ENCODE data around the gene EPHA3. TPM values are rescaled to one million over a fixed set of nuclear protein-coding genes. Genes with fewer than 3 reads are reported as not detected.

EPHA3 gene
- total and polyA plus RNA-seq, 5 donors from 2014 or later, result not detected

DNA sequence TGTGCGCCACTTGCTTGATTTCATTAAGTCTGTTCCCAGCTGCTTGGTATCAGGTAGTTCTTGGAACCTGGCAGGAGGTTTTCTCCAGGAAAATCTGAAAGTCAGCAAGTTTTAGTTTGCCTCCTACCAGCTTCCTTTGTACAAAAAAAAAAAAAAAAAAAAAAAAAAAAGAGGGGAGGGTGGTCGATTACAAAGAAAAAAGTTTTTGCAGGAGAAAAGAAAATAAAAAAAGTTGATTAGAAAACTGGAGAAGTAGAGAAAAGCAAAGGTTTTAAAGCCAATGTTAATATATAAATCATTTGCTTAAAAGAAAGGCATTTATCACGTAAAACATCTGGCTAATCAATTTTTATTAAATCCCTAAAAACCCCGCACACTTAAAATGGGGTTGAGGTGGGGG, 5.9 kb downstream of the EPHA3 start:
- no peaks in the 10 kb centered on the region for H3K27me3 ChIP-seq (ENCODE audit: control insufficient read depth, insufficient read depth, low read length)
- H3K9me3 Mint-ChIP-seq, result peaks cover 0 to 2% (median 0%) of the 10 kb centered on the region in 7 donors
- ATAC-seq (ENCODE audit: low read depth in 2 of 2), result no peak

DNA sequence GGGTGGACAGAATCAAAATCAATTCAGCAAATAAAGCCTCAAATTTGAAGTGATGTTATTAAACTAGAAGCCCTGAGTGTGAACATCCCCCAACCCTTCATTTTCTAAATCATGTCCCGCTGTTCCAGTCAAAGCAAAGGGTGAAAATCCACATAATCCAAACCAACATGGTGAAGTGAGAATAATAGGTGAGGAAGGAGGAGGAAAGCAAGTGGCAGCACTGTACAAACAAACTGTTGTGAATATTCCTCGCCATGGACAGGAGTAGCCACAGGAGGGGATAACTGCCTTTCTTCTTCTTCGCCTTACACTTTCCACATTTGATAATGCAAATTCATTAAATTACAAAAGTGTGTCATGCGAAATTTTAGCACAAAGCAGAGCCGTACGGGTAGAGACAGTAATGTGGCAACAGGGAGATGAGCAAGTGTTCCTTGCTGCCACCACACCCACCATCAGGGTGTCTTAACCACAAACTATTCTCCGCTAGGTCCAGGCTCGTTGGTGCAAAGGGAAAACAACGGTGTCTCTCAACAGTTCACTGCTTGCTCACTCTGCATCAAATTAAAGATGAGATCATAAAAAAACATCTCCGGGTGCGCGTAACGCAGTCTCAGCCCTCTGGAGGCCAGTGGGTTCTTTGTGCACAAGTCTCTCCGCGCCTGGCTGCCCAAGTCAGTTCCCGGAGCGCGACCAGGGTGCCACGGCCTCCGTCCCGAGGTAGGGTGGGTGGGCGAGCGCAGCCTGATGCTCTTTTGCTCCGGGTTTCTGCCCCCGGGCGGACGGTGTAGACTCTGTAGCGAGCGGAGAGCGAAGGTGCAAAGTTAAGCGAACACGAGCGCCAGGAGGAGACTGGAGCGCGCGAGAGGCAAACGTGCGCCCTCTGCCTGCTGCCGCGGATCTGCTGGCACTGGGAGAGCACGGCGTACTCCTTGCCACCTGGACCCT, 6.7 kb downstream of the EPHA3 start:
- ATAC-seq (ENCODE audit: low read depth in 2 of 2) (no peak), DNase-seq (peak in 1 of 3 donors; percentile 13)
- Mint-ChIP-seq H3K4me3 (no peak overlapping the region), H3K9me3 (peaks cover 0 to 2% (median 0%) of the 10 kb centered on the region in 7 donors), H3K4me1 (no peaks in the 10 kb centered on the region), H3K36me3 (no peaks in the 10 kb centered on the region), H3K27ac (no peak overlapping the region), H3K27me3 (peaks cover 4% of the 10 kb centered on the region)
- H3K9me3 ChIP-seq (ENCODE audit: control insufficient read depth in 2 of 2, low read length in 2 of 2), result peaks cover 0 to 1% of the 10 kb centered on the region in 2 experiments
- no peaks in the 10 kb centered on the region for H3K36me3 ChIP-seq (ENCODE audit: control insufficient read depth, insufficient read depth, low read length)
- no peaks in the 10 kb centered on the region for H3K4me1 ChIP-seq (ENCODE audit: control insufficient read depth, insufficient read depth, low read length, poor library complexity, severe bottlenecking)
- no peak overlapping the region for H3K4me3 ChIP-seq (ENCODE audit: low read depth, low read length)
- no peak overlapping the region for H3K27ac ChIP-seq (ENCODE audit: insufficient read depth, low read length, poor library complexity, severe bottlenecking)
- no peaks in the 10 kb centered on the region for H3K27me3 ChIP-seq (ENCODE audit: control insufficient read depth, insufficient read depth, low read length)

More for the DNA sequence above, 5.9 kb downstream of the EPHA3 start:
- Histone ChIP-seq H3K9me3 (ENCODE audit: control insufficient read depth in 2 of 2, low read length in 2 of 2) (no peaks in the 10 kb centered on the region), H3K36me3 (ENCODE audit: control insufficient read depth, insufficient read depth, low read length) (no peaks in the 10 kb centered on the region), H3K27ac (ENCODE audit: insufficient read depth, low read length, poor library complexity, severe bottlenecking) (no peak overlapping the region), H3K4me3 (ENCODE audit: low read depth, low read length) (no peak overlapping the region), H3K4me1 (ENCODE audit: control insufficient read depth, insufficient read depth, low read length, poor library complexity, severe bottlenecking) (no peaks in the 10 kb centered on the region)
- no peak for DNase-seq
- Mint-ChIP-seq H3K27me3 (peaks cover 4% of the 10 kb centered on the region), H3K36me3 (no peaks in the 10 kb centered on the region), H3K27ac (no peak overlapping the region), H3K4me3 (no peak overlapping the region), H3K4me1 (no peaks in the 10 kb centered on the region)

DNA sequence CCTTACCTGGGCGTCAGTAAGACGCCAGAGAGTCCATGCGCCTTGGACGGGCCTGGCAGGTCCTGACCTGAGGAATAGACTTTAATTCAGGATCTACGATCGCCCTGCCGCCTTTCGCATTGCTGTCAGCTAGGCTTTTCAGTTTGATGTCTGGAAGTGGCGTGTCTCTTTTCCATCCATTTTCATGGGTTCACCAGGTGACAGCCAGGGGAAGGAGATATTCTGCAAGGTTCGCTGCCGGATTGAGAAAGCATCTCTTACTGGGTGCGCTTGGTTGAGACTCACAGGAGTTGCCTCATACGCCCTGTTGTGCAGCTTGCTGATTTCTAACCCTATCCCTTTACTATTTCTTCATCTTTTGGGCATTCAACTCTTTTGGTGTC, 7.4 kb downstream of the EPHA3 start:
- H3K27ac ChIP-seq (ENCODE audit: insufficient read depth, low read length, poor library complexity, severe bottlenecking), result no peak overlapping the region
- Mint-ChIP-seq H3K4me3 (no peak overlapping the region), H3K27ac (no peak overlapping the region), H3K9me3 (peaks cover 0 to 2% (median 0%) of the 10 kb centered on the region in 7 donors), H3K27me3 (peaks cover 4% of the 10 kb centered on the region), H3K4me1 (no peaks in the 10 kb centered on the region), H3K36me3 (no peaks in the 10 kb centered on the region)
- no peaks in the 10 kb centered on the region for H3K4me1 ChIP-seq (ENCODE audit: control insufficient read depth, insufficient read depth, low read length, poor library complexity, severe bottlenecking)
- no peaks in the 10 kb centered on the region for H3K36me3 ChIP-seq (ENCODE audit: control insufficient read depth, insufficient read depth, low read length)
- DNase-seq (no peak), ATAC-seq (ENCODE audit: low read depth in 2 of 2) (no peak)
- peaks cover 0 to 1% of the 10 kb centered on the region in 2 experiments for H3K9me3 ChIP-seq (ENCODE audit: control insufficient read depth in 2 of 2, low read length in 2 of 2)
- no peaks in the 10 kb centered on the region for H3K27me3 ChIP-seq (ENCODE audit: control insufficient read depth, insufficient read depth, low read length)
- no peak overlapping the region for H3K4me3 ChIP-seq (ENCODE audit: low read depth, low read length)

DNA sequence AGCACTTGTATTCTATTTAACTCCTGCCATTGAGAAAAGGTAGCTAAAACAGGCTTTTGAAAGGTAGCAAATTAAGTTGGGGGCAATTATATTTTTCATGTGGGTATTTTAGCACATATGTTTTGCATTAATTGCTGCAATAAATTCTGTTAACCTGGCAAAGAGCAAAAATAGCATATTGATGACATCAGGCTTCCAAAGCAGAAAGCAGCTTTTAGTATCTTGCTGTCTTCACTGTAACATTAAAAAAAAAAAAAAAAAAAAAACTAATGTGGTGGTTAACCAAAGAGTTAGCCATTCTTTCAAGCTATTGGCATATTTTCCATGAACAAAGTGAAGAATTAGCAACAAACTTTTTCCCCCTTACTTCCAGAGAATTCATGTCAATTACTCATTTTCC, 9.1 kb downstream of the EPHA3 start:
- no peaks in the 10 kb centered on the region for H3K36me3 Mint-ChIP-seq
- H3K27me3 Mint-ChIP-seq, result peaks cover 4% of the 10 kb centered on the region
- ATAC-seq (ENCODE audit: low read depth in 2 of 2) (no peak), DNase-seq (no peak)
- Histone ChIP-seq H3K9me3 (ENCODE audit: control insufficient read depth in 2 of 2, low read length in 2 of 2) (peaks cover 0 to 1% of the 10 kb centered on the region in 2 experiments), H3K4me3 (ENCODE audit: low read depth, low read length) (no peak overlapping the region), H3K27me3 (ENCODE audit: control insufficient read depth, insufficient read depth, low read length) (no peaks in the 10 kb centered on the region), H3K27ac (ENCODE audit: insufficient read depth, low read length, poor library complexity, severe bottlenecking) (no peak overlapping the region), H3K4me1 (ENCODE audit: control insufficient read depth, insufficient read depth, low read length, poor library complexity, severe bottlenecking) (no peaks in the 10 kb centered on the region), H3K36me3 (ENCODE audit: control insufficient read depth, insufficient read depth, low read length) (no peaks in the 10 kb centered on the region)
- no peak overlapping the region for H3K4me3 Mint-ChIP-seq
- no peak overlapping the region for H3K27ac Mint-ChIP-seq
- H3K4me1 Mint-ChIP-seq, result no peaks in the 10 kb centered on the region
- H3K9me3 Mint-ChIP-seq, result peaks cover 0 to 4% (median 0%) of the 10 kb centered on the region in 7 donors

DNA sequence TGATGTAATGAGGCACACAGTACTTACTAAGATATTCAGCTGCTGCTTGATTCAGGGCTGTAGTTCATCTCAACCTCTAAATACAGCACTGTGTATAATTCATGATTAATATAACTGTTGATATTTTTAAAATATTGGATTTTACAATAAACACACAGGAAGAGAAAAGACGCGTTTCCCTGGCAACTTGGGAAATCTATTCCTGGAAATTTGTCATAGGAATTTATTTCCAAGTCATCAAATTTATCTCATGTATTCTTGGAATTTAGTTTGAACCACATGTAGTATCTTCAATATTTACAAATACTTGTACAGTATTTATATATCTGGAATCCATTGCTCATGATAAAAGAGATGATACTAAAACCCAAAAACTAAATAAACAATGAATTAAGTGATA, 30.6 kb downstream of the EPHA3 start:
- H3K27me3 Mint-ChIP-seq, result no peaks in the 10 kb centered on the region
- no peaks in the 10 kb centered on the region for H3K36me3 Mint-ChIP-seq
- H3K27me3 ChIP-seq (ENCODE audit: control insufficient read depth, insufficient read depth, low read length), result no peaks in the 10 kb centered on the region
- no peaks in the 10 kb centered on the region for H3K36me3 ChIP-seq (ENCODE audit: control insufficient read depth, insufficient read depth, low read length)
- no peak overlapping the region for H3K27ac Mint-ChIP-seq
- ATAC-seq (ENCODE audit: low read depth in 2 of 2), result no peak
- no peaks in the 10 kb centered on the region for H3K4me1 ChIP-seq (ENCODE audit: control insufficient read depth, insufficient read depth, low read length, poor library complexity, severe bottlenecking)
- peaks cover 0 to 8% (median 2%) of the 10 kb centered on the region in 7 donors for H3K9me3 Mint-ChIP-seq
- no peaks in the 10 kb centered on the region for H3K4me1 Mint-ChIP-seq
- no peak overlapping the region for H3K27ac ChIP-seq (ENCODE audit: insufficient read depth, low read length, poor library complexity, severe bottlenecking)
- H3K4me3 Mint-ChIP-seq, result no peak overlapping the region
- H3K9me3 ChIP-seq (ENCODE audit: control insufficient read depth in 2 of 2, low read length in 2 of 2), result no peaks in the 10 kb centered on the region
- DNase-seq, result no peak
- H3K4me3 ChIP-seq (ENCODE audit: low read depth, low read length), result no peak overlapping the region

DNA sequence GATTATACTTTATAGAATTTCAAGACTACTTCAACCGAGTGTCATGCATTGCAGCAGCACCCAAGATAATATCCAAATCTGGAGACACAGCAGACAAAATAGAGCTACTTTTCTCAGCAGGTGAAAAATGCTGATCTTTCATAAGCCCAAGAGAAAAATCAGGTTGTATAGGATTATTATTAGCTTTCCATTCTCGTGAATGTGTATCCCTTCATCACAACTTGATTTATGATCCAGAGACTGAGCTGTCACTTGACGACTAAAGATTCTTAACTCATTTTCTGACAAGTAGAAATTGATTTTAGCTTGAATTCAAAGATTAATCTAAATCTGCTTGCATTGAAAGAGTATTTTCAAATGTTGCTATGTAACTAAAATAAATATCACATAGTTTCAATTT, 32.4 kb downstream of the EPHA3 start:
- H3K27ac ChIP-seq (ENCODE audit: insufficient read depth, low read length, poor library complexity, severe bottlenecking), result no peak overlapping the region
- H3K27ac Mint-ChIP-seq, result no peak overlapping the region
- H3K9me3 ChIP-seq (ENCODE audit: control insufficient read depth in 2 of 2, low read length in 2 of 2), result no peaks in the 10 kb centered on the region
- H3K4me3 Mint-ChIP-seq, result no peak overlapping the region
- no peak overlapping the region for H3K4me3 ChIP-seq (ENCODE audit: low read depth, low read length)
- no peaks in the 10 kb centered on the region for H3K4me1 ChIP-seq (ENCODE audit: control insufficient read depth, insufficient read depth, low read length, poor library complexity, severe bottlenecking)
- H3K36me3 Mint-ChIP-seq, result no peaks in the 10 kb centered on the region
- peaks cover 0 to 10% (median 1%) of the 10 kb centered on the region in 7 donors for H3K9me3 Mint-ChIP-seq
- DNase-seq (no peak), ATAC-seq (ENCODE audit: low read depth in 2 of 2) (no peak)
- H3K27me3 ChIP-seq (ENCODE audit: control insufficient read depth, insufficient read depth, low read length), result no peaks in the 10 kb centered on the region
- no peaks in the 10 kb centered on the region for H3K27me3 Mint-ChIP-seq
- H3K4me1 Mint-ChIP-seq, result no peaks in the 10 kb centered on the region
- H3K36me3 ChIP-seq (ENCODE audit: control insufficient read depth, insufficient read depth, low read length), result no peaks in the 10 kb centered on the region

DNA sequence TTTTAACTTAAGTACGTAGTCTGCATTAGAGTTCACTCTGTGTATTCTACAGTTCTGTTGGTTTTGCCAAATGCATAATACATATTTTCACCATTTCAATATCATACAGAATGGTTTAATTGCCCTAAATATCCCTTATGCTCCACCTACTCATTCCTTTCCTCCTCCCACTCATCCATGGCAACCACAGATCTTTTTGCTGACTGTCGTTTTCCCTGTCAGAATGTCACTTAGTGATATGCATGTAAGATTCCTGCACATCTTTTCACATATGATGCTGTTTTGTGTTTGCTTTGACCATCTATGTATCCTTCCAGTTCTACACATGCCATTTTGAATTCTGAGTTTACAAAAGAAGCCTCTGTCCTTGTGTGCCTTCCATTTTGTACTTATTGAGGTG, 36.7 kb downstream of the EPHA3 start:
- peaks cover 0 to 10% (median 4%) of the 10 kb centered on the region in 7 donors for H3K9me3 Mint-ChIP-seq
- Histone ChIP-seq H3K4me3 (ENCODE audit: low read depth, low read length) (no peak overlapping the region), H3K36me3 (ENCODE audit: control insufficient read depth, insufficient read depth, low read length) (no peaks in the 10 kb centered on the region), H3K9me3 (ENCODE audit: control insufficient read depth in 2 of 2, low read length in 2 of 2) (no peaks in the 10 kb centered on the region), H3K4me1 (ENCODE audit: control insufficient read depth, insufficient read depth, low read length, poor library complexity, severe bottlenecking) (no peaks in the 10 kb centered on the region), H3K27ac (ENCODE audit: insufficient read depth, low read length, poor library complexity, severe bottlenecking) (no peak overlapping the region), H3K27me3 (ENCODE audit: control insufficient read depth, insufficient read depth, low read length) (no peaks in the 10 kb centered on the region)
- H3K27me3 Mint-ChIP-seq, result no peaks in the 10 kb centered on the region
- ATAC-seq (ENCODE audit: low read depth in 2 of 2) (no peak), DNase-seq (no peak)
- H3K27ac Mint-ChIP-seq, result no peak overlapping the region
- no peaks in the 10 kb centered on the region for H3K4me1 Mint-ChIP-seq
- H3K4me3 Mint-ChIP-seq, result no peak overlapping the region
- H3K36me3 Mint-ChIP-seq, result no peaks in the 10 kb centered on the region

DNA sequence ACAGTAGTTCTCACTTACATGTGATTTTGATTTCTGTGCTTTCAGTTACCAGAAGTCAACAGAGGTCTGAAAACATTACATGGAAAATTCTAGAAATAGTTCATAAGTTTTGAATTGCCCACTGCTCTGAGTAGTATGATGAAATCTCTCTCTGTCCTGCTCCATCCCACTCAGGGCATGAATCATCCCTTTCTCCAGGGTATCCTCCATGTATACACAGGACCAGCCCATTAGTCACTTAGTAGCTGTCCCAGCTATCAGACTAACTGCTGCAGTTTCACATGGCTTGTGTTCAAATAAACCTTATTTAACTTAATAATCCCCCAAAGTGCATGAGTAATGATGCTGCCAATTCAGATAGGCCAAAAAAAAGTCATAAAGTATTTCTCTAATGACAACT, 38.6 kb downstream of the EPHA3 start:
- no peak for ATAC-seq (ENCODE audit: low read depth in 2 of 2)
- Mint-ChIP-seq H3K36me3 (no peaks in the 10 kb centered on the region), H3K4me1 (no peaks in the 10 kb centered on the region), H3K27ac (no peak overlapping the region), H3K4me3 (no peak overlapping the region), H3K27me3 (no peaks in the 10 kb centered on the region), H3K9me3 (peaks cover 0 to 9% (median 4%) of the 10 kb centered on the region in 7 donors)
- no peaks in the 10 kb centered on the region for H3K36me3 ChIP-seq (ENCODE audit: control insufficient read depth, insufficient read depth, low read length)
- H3K4me3 ChIP-seq (ENCODE audit: low read depth, low read length), result no peak overlapping the region
- no peak for DNase-seq
- H3K9me3 ChIP-seq (ENCODE audit: control insufficient read depth in 2 of 2, low read length in 2 of 2), result no peaks in the 10 kb centered on the region
- H3K4me1 ChIP-seq (ENCODE audit: control insufficient read depth, insufficient read depth, low read length, poor library complexity, severe bottlenecking), result no peaks in the 10 kb centered on the region
- no peak overlapping the region for H3K27ac ChIP-seq (ENCODE audit: insufficient read depth, low read length, poor library complexity, severe bottlenecking)
- H3K27me3 ChIP-seq (ENCODE audit: control insufficient read depth, insufficient read depth, low read length), result no peaks in the 10 kb centered on the region

All from CD4-positive, CD25-positive, alpha-beta regulatory T cell (primary cell).